NCI-H1436 (cell line): Measurements from ENCODE around the gene SORCS1.

Source experiments
- DNase-seq: peaks from one replicate; lab custom pipeline; 2025; lab: John Stamatoyannopoulos, UW

The SORCS1 gene

DNA sequence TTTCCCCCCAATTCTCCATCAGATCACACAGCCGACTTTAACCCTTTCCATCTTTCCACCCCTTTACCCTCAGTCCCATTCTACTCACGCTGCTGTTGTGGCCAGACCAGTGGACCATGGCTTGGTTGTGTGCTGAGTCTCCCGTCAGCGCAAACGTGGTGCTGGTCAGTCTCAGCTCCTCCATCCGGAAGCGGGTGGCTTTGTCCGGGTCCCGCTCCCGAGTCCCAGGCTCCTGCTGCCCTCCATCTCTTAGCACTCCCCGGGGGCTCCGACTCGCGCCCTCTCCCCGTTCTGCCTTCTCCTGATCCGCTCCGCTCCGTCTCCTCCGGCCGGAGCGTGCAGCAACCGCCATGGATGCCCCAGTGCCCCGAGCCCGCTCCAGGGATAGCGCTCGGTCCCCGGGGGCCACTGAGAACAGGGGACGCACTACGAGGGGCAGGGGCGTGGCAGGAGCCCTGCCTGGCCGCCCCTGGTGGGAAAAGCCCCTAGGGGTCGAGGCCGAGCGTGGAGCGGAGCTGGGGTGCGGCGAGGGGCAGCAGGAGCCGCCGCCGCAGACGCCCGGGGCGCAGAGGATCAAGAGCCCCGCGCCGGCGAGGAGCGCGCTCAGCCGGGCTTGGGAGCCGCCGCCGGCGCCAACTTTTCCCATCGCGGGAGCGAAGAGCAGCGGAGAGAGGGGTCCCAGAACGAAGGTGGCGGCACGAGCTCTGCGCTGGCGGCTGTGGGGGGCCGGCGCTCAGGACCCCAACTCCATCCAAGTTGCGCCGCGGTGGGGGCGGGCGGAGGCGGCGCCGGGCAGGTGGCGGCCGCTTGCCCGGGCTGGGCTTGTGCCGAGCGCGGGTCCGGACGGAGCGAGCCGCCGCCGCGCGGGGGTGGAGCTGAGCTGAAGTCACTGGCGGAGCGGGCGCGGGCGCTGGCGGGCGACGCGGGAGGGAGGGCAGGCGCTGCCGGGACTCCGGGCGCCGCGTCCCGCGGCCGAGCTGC, at the start of gene SORCS1:
Gene SORCS1, minus strand, starts transcription at position 826 of the 981 bp plus-strand sequence.
- DNase-seq = no peak

DNA sequence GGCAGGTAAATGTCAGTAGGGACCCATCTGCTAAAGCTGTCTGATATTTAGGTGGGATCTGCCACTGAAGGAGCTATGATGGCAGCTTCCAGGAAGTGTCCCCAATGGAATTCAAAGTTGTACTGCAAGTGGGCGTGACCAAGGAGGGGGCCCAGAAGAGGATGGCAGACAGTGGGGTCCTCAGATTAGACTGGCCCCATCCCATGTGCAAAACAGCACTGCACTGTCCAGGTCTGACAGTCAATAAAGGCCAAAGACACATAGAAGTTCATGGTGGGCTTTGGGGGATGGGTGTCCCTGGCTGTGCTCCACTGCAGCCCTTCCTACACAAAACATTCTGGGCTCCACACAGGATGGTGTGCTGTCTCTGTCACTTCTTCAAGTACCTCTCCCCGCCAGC, 49.8 kb upstream of the SORCS1 start:
- no peak for DNase-seq

DNA sequence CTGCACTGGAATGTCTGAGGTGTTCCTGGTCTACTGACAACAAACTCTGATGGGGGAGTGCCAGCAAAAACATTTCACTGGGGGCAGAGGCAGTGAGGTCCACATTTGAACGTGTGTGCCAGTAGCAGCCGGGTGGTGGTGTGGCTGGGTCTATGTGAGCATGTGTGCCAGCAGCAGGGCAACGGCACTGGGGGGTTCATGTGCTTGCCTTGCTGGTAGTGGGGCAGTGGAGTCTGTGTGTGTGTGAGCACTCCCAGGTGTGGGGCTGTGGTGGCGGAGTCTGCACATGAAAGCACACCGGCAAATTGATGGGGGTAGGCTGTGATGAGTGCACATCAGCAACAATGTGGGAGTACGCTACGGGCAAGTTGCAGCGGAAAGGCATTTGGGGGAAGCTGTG, 49.4 kb upstream of the SORCS1 start:
- no peak for DNase-seq

DNA sequence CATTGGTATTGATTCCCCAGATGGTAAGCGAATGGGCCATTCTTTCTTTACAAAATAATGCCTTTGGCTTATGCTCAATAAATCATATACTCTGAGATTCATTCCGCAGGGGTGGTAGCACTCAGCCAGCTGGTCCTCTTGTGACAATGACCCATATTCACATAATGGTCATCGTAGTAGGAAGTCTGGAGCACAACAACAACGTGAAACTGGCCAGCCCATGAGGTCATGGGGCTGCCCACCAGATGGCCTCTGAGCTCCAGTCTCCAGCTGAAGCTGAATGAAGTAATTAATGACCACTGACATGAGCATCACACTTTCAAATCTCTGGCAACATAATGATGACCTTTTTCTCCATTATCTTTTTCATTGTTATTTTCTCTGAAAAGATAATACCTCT, 42.3 kb upstream of the SORCS1 start:
- no peak for DNase-seq

DNA sequence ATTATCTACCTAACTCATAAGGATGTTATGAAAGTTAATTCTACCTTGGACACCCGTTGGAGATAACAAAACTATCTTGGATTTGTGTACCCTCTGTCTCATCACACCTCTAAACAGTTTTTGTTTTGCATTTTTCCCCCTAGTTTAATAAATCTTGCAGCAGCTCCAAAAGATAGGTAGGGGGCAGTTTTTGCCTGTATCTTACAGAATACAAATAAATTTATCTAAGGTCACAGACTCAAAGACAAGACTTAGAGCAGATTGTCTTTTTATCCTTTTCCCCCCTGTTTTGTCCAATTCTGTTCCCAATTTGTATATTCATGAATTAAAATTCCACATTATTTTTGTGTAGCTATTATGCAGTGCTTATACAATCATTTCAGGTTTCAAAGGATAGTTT, 5.0 kb upstream of the SORCS1 start:
- no peak for DNase-seq

DNA sequence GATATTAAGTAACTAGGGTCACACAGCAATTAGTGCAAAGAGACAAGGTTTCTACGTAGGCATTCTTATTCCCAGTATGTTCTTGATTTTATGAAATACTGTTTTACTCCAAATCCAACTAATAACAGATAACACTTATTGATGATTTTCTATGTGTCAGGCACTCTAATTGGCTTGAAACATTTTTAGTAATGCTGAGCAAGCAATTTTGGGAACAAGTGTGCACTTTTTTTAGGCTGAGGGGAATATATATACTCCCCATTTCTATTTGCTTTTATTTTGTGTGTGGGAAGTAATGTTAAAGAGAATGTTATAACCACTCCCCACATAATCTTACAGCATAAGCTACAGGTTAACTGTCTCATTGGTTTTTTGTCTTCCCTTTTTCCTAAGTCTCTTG, 4.2 kb upstream of the SORCS1 start:
- DNase-seq = no peak

DNA sequence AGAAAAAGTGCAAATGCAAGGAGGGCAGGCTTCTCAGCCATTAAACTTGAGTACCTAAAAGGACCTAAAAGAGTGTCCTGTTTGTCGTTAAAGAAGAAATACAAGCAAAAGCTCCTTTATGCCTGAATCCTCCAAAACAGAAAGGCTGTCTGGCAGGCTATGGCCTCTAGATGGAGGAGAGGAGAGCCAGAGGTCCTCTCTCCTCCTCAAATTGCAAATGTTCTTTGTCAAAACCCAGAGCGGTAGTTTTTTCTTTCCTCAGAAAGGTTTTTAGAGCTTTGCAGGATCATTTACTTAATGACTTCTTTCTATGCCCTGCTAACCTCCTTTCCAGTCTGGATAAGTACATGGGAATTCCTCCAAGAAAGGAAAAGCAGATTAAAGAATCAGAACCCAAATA, 1.9 kb upstream of the SORCS1 start:
- DNase-seq = no peak

DNA sequence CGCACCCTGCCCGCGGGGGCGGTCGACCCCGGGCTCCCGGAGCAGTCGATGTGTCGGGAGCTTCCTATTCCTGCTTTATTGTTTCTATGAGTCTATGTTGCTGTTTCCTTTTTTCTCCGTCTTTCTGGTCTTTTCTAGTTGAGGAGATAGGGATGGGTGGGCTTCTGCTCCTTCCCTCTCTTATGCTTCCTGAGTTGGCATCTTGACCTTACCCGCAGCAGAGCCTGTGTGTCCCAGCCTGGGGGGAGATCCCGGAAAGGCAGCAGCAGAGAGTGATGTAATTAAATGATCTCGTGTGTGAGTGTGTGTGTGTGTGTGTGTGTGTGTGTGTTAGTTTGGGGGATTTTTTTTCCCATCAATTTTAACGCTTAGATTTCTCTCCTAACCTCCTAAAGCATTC, 486 bp upstream of the SORCS1 start:
- DNase-seq = no peak

DNA sequence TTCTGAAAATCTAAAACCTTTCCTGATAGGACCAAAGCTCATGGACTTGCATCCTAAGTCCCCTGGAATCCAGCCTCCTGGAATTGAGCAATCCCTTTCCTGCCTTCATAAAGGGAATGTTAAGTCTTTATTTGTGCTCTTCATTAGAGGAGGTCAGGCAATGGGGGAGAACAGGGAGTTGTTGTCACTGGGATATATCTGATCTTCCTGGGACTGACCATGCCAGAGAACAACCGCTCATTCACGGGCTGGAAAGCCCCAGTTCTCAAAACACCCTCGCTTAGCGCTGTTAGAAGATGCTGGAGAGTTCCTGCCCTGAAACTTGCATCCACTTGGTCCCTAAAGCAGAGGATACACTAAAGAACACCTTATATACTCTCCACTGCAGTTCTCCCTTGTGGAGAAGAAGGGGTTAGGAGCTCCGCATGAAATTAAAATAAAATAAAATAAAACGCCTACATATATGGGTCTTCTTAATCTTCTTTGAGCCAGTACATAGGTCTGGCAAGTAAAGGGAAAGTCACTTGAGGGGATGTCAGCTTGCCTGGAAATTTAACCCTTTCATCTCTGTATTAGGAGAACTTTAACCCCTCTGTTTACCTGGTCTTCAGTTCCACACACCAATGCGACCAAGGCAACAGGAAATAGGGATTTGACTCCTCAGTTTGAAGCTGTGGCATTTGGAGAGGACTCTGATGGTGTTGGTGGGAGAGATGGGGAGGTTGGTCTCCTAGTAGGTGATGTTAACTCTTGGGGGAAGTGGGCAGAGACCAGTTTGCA, 1.2 kb downstream of the SORCS1 start:
- DNase-seq = no peak

DNA sequence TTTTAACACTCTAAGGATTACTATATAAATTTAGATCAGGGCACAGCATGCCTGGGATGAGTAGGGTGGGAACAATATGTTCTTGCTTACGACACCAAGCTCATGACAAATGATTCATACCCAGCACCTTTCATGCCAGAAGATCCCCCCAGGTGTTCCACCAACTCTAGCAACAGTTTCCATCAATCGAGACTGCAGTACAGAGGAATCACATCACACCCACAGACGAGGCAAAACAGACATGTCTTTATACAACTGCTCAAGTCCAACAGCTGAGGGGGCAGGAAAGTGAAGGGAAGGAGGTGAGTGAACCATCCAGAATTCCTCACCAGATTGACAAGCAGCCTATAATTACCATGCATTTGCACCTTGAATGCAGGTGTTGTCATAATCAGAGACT, 3.6 kb downstream of the SORCS1 start:
- DNase-seq = no peak

DNA sequence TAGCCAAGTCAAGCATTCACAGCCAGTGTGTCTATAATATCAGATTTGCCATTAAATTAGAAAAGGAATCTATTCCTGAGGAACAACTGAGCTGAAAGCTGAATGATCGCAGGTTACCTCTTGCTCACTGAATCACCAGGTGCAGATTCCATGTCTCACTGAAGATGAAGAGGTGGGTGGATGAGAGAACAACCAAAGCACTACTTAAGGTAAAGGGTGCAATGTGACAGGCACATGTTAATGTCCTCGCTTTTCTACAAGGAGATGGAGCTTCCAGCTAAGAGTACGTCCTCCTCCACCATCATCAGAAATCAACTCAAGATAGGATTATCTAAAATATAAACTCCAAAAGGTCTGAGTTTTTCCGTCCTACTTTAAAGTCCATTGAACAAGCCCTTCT, 4.6 kb downstream of the SORCS1 start:
- DNase-seq = no peak

DNA sequence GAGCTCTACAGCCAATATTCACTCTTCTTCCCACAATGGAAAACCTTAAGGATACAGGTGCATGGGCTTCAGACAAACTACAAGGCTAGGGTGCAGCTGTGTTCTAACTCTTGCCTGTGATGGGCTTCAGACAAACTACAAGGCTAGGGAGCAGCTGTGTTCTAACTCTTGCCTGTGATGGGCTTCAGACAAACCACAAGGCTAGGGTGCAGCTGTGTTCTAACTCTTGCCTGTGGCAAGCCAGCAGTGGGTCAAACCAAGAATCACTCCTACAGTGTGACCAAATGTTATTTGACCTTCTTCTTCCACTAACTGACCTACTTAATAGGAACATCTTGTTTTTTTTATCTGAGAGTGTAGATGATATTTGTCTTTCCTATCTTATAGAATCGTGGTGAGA, 7.4 kb downstream of the SORCS1 start:
- DNase-seq = no peak

DNA sequence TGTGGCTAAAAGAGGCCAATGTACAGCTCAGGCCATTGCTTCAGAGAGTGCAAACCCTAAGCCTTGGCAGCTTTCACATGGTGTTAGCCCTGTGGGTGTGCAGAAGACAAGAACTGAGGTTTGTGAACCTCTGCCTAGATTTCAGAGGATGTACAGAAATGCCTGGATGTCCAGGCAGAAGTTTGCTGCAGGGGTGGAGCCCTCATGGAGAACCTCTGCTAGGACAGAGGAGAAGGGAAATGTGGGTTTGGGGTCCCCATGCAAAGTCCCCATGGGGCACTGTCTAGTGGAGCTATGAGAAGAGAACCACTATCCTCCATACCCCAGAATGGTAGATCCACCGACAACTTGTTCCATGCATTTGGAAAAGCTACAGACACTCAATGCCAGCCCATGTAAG, 12.4 kb downstream of the SORCS1 start:
- DNase-seq = no peak

DNA sequence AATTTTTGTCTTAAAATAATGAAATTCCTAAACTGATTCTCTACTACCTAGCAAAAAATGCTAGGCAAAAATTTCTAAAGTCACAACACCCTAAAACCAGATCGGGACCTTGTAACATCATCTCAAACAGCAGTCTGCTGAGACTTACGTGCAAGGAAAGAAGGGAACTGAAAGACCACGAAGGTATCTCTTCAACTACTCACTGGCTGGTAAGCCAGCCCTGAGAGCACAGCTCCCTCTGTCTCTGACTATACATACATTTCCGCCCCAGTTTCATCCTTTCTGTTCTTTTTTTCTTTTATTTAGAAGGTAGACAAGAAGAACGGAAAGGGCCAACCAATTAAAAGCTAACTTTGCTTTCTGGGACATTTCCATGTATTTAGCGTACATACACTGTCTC, 15.6 kb downstream of the SORCS1 start:
- no peak for DNase-seq

DNA sequence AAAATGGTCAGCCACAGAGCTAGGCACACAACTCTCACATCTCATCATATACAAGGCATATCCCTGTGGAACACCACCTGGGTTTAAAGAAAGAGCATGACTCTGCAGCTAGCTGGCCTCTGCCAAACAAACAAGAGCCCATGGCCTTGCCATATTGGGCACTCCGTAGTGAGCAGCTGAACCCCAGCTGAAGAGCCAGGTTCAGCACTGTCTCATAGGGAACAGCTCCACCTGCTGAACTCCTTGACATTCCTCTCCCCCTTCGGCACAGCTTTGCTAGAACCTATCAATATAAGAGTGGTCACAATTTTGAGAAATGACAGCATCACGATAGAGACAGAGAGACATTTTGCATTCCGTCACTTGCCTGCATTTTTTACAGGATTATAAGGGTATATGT, 20.0 kb downstream of the SORCS1 start:
- no peak for DNase-seq

DNA sequence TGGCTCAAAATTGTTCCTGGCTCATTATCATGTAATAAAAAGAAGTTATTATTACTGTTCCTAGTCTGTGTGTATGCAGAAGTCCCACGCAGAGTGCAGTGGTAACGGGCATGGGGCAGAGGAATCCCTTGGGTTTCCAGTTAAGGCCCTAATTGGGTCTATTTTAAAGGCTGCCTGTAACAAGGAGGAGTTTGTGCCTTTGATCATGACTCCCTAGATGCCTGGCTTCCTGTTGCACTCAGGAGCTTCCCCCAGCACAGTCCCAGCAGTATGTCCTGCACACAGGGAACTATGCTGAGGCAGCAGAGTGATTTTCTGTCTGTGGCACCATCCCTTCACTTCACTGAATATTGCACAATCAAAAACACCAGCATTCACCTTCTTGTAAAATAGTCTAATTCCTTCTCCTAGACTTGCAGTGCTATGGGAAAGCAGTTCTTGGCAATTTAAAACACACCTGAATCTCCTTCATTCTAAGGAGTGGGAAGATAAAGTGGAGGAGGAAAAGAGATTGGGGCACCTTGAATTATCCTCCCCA, 22.9 kb downstream of the SORCS1 start:
- no peak for DNase-seq

DNA sequence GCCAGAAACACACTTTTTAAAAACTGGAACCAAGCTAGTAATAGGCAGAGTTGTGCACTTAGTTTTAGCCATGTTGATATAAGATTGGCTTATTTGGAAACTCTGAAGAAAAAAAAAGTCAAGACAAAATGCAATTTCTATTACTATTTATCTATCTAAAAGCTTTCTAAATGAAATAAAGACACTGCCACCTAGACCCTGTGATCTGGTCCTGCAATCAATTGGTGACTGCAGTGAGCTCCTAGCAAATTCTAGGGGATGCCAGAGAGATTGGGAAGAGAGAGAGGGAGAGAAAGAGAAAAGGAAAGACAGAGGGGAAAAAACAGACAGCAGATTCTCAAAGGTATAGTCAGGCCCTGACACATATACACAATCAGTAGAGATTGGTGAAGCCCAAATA, 25.3 kb downstream of the SORCS1 start:
- no peak for DNase-seq

DNA sequence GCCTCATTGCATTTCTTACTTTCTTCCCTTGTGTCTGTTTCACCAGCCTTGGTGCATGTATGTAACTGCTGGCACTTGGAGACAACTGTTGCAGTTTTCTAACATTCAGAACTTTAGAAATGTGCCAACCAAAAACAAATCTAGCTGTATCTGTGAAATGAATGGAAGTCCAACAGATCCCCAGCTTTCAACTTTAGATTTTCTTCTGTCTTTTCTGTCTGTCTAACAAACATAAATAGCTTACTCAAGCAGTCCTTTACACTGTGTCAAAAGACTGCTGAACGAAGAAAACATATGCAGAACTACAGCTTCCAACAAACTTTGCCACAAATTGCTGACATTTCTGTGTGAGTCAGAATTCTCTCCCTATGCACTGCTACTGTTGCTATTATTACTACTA, 30.9 kb downstream of the SORCS1 start:
- DNase-seq = no peak

DNA sequence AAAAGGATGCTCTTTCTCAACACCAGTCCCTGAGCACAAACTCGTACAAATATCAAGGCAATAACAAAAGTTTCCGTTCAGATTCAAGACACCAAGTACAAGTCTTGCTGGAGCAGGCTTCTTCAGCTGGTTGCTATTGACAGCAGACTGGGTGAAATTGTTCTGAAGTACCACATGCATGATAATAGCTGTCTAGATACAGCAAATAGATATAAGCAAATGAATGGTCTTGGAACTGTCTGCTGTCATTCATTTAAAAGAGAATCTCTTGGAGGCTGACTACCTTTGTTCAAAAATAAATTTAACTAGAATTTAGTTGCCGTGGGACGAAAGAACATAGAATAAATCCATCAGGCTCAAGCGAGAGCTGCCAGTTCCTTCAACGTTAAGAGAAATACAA, 35.5 kb downstream of the SORCS1 start:
- no peak for DNase-seq

DNA sequence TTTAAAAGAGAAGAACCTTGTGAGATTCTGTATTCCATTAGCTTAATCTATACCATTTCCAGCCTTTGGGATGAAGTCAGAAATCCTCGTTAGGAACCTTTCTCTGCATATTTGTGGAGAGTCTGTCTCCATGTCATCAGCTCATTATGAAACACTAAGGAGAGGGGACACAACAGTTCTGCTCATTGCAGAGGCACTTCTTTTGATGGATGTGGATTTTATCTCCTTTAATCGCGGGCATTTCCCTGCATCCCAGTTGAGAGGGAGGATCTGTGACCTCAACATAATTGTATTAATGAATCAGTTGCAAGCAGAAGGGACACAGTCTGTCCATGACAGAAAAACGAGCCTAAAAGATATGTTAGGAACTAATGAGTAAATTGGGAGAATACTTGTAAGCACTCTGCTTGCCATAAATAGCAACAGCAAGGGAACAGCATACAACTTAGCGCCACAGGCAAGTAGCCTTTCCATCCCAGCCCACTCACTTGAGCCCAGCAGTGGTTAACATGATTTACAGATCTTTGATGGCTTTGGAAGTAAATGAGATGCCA, 37.9 kb downstream of the SORCS1 start:
- DNase-seq = no peak

DNA sequence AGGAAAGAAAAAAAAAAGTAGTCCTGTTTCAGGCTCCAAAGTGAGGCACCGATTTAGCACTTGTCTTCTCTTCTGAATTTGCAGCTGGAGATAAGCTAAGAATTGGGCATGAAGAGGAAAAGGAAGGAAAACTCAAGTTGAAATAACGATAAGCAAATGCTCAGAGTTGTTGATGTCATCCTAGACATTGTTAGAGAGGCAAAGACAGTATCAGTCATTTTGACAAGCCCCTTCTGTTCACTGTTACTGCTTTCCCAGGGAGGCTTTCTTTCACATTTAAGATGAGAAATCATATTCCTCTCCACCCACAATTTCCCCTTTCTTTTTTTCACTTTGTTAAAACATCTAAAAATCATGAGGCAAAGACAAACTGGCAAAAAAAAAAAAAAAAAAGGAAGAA, 41.8 kb downstream of the SORCS1 start:
- no peak for DNase-seq

DNA sequence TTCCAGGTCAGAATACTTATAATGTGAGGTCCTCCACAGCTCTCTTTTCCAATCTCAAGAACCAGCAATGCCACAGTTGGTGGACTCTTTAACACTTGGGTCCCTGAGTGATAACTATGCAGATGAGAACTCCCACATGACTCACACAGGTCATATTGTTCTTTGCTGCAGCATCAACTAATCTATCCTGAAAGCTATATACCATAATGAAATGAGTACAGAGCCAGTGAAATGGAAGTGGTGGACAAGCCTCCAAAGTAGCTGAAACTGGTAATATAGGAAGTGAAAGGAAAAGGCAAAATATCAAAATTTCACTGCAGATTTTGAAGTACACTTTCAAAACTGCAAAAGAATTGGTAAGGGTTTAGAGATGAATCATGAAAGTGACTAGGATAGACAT, 45.6 kb downstream of the SORCS1 start:
- no peak for DNase-seq
